HG02884 (cell line): ENCODE results near the gene PRDX4.
"Not testable (repeated sequence)": the region's sequence is repeated elsewhere in the genome, so short reads cannot be mapped to it uniquely, and the experiment has no call there.

Experiments
- ATAC-seq: cut with Tn5 transposase; IDR thresholded peaks from one replicate; pipeline ENCODE4 v1.9.1; 2021; ENCODE audit warnings: mild to moderate bottlenecking, moderate library complexity; ENCODE audit not compliant: unreplicated experiment

The PRDX4 gene

DNA sequence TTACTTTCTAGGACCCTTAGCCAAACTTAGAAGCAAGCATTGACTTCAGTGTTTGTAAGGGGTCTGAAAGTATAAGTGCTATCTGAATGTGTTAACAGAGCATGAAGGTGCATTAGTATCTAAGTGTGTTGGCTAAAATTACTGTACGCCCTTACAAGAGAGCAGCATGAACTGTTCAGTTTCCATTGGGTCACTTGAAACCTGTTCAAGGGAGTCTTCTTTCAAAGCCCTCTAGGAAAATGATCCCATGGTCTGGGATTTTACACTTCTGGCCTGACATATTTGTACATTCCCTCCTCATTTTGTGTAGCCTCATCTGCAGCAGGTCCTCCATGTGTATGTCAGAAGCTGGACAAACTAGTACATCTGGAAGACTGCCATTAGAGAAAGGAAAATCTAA, 3.2 kb downstream of the PRDX4 start:
- ATAC-seq: no peak

DNA sequence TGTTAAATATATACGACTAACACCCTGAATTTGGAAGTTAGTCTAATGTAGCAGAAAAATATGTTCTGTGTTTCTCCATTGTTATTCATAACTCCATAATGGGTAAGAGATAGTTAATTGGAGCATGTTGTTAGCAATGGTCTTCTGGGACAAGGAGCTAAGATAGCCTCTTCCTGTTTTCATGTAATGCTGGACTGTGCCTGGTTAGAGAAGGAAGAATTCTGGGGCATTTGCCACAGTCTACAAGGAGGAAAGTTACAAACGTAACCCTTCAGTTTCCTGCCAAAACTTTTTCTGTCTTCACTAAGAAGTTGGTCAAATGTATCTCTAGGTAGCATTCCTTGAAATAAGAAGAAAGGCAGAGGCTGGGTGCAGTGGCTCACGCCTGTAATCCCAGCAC, 5.8 kb downstream of the PRDX4 start:
- ATAC-seq: no peak

DNA sequence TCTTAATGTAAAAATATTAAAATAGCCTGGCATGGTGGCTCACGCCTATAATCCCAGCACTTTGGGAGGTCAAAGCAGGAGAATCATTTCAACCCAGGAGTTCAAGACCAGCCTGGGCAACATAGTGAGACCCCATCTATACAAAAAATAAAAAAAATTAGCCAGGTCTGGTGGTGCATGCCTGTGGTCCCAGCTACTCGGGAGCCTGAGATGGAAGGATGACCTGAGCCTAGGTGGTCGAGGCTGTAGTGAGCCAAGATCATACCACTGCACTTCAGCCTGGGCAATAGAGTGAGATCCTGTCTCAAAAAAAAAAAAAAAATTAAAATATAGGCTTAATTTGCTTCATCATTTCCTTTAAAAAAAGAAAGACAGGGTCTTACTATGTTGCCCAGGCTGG, 9.2 kb downstream of the PRDX4 start:
- not testable (repeated sequence) for ATAC-seq

DNA sequence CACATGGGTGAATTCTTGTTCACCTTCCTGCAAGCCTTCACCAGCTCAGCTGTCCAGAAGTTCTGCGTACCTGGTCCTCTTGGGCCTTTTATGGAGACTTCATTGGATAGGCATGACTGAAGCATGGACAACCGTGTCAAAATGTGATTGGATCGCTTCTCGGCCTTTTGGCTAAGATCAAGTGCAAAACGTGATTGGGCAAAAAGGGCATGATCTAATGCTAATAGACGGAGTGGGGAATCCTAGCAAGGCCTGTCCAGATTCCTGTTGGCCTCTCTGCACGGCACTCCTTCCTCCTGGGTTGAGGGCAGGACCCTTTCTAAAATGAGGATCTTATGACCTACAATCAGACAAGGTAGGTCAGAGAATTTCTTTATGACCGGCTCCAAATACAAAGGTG, 24.9 kb downstream of the PRDX4 start:
- ATAC-seq: no peak

DNA sequence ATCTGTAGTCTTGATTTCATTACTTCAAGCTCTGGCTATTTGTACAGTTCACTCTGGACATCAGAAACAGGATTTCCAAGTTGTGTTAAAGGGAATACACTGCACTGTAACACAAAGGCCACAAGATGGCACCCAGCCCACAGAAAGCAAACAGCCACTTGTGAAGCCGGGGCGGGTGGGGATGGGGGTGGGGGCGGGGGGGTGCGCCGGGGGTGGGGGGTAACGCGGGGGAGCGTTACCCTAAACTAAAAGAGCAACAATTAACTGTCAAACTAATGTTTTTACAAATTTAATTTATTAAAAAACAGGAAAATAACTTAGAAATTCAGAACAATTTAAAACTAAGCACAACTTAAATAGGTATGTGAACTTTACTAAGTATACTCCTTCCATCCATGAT, 27.3 kb downstream of the PRDX4 start:
- ATAC-seq: no peak

DNA sequence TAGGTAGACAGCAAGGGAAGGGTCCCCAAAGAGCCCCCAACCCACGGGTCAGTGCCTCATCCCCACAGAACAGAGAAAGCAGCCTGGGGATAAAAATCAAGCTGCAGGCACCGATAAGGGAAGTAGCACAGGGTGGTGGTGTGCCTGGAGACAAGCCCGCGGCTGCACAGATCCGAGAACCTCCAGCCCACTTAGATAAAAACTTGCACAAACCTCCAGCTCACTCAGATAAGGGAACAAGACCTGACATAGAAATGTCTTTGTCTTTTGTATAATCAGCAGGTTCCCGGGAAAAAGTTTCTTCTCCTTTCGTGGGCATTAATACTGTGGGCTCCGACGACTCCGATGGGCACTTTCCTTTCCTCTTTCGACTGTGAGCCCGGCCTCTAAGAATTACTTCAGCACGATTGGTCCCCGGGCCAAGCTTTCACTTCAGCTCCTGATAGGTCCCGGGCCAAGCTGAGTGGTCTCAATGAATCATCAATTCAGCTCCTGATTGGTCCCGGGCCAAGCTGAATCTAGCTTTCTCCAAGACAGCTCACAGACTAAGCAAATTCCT, 32.4 kb downstream of the PRDX4 start:
- no peak for ATAC-seq

DNA sequence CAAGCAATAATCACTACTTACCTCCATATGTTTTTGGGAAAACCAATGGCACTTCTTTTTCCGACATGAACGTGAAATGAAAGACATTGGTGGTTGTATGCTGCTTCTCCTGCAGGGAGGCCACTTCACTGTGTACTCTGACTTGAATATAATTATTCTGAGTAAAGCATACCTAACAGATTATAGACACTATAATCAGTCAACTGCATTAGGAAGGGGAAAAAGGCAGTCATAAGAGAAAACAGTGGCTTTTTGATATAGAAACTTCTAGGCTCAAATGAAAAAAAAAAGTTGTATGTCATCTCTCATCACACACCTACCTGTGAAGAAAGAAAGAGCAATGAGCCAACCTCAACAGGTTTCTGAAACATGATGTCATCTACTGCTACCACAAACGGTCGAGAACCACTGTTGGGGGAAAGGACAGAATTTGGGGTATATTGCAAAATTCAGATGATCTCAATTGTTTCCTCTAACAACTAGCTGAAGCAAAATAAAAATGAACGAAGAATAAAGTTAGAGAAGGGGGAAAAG, 37.4 kb downstream of the PRDX4 start:
- no peak for ATAC-seq

DNA sequence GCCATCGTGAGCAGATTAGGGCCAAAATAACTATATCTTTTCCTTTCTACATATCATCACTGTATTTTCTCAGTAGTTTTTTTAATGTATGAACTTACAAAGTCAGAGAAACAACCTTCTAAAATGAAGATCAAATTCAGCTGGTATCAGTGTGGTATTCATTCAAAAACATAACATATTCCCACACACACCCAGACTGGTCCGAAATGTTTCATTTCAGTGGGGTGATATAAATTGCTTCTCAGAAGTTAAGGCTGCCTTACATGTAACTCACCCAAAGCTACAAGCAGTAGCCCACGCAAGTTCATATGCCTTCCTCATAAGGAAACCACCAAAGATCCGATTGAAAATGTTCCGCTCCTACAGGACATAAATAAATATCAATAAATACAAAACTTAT, 37.9 kb downstream of the PRDX4 start:
- no peak for ATAC-seq

DNA sequence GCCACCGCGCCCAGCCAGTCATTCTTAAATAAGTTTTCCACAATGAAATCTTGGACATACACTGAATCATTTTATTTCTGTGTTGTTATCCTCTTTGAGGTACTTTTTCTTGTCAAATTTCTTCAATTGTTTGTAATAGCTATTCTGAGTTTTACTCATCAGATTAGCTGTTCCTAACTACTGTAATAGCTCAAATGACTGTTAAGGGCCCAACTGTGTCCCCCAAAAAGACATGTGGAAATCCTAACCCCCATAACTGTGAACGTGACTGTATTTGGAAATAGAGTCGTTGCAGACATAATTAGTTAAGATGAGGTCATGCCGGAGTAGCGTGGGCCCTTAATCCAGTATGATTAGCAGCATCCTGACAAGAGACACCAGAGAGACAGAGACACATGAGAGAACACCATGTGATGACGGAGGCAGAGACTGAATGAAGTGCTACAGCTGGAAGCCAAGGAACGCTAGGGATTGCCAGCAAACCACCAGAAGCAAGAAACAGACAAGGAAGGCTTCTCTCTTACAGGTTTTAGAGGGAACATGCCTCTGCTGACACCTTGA, 52.9 kb downstream of the PRDX4 start:
- no peak for ATAC-seq

DNA sequence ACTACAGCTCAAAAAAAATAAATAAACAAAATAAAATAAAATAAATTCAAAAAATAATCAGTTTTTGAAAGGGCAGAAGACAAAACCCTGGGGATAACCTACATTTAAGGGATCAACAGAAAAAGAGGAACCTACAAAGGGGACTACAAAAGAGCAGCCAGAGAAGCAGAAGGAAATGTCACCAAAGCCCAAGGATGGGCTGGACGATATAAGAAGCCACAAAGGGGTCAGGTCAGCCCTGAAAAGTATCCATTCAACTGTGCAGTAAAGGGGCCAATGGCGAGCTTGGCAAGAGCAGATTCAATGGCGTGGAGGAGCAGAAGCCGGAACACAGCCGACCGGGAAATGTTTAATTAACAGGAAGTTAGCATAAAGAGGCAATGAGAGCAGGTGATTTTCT, 58.9 kb downstream of the PRDX4 start:
- ATAC-seq: no peak

DNA sequence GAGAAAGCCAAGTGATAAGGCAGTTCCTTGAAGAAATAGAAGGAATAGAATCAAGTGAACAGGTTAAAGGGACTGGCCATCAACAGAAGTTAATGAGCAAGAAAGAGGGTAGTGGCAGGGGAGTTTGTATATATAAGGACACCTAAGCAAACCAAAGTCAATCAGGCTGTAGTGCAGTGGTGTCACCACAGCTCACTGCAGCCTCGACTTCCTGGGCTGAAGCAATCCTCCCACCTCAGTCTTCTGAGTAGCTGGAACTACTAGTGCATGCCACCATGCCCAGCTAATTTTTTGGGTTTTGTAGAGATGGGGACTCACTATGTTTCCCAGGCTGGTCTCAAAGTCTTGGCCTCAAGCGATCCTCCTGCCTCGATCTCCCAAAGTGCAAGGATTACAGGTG, 59.9 kb downstream of the PRDX4 start:
- ATAC-seq: no peak

DNA sequence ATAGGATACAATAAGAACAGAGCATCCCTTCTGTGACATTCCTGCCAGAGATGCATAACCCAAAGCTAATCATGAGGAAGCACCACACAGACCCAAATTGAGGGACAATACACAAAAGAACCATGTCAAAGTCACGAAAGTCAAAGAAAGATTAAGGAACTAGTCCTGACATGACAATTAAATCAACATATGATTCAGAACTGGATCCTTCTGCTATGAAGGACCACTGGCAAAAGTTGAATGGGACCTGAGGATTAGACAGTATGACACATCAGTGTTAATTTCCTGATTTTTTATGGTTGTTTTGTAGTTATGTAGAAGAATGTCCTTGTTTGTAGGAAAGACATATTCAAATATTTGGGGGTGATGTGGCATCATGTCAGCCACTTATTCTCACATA, 61.9 kb downstream of the PRDX4 start:
- no peak for ATAC-seq

DNA sequence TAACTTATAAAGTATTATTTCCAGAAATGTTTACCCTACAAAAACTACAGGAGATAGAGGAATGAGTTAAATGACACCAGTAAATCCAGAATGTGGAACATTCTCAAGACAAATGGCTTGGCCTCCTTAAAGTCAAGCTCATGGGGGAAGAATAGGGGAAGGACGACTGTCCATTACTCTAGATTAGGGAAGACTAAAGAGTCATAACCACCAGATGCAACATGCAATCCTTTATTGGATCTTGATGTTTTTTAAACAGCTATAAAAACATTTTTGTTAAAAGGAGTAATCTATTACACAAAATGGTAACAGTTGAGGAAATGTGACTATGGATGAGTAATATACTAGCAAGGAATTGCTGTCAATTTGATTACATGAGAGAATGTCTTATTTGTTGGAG, 64.7 kb downstream of the PRDX4 start:
- ATAC-seq: no peak

DNA sequence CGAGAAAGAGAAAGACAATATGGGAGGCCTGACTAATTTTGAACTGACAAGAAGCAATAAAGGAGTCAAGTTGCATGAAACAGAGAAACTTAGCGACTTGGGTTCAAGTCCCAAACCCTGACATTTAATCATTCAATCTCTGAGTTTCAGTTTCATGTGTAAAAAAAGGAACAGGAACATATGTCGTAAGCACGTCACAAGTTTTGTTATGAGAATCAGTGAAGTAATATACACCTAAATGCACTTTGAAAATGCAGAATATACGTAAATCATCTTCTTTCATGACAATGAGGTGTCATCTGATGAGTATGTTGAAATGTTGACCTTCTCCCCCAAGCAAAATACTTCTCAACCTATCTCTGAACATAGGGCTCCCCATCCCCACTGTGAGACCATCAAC, 65.4 kb downstream of the PRDX4 start:
- peak; percentile 84 for ATAC-seq
